PC-9 (cell line): ENCODE data around the gene PHPT1. TPM values are rescaled to one million over a fixed set of nuclear protein-coding genes. Genes with fewer than 3 reads are reported as not detected.
A peak's percentile ranks its signal among the peaks of the same experiment; 100 is the strongest.

Experiments used
- BruUV-seq: library from RNA; stranded (reverse); fragments of 400-500 nt; replicated peaks from 2 replicates; lab custom pipeline; 2021; lab: Mats Ljungman, UMichigan
- CTCF ChIA-PET: fragments of 300-600 bp; sonication (Branson Sonifier 250); formaldehyde crosslinking; loops from one replicate; lab custom pipeline; 2022; ENCODE audit warnings: antibody characterized with exemption; lab: Charles Lee
- POLR2A ChIA-PET: fragments of 300-600 bp; sonication (Branson Sonifier 250); formaldehyde crosslinking; loops from one replicate; lab custom pipeline; 2022; ENCODE audit warnings: antibody characterized with exemption; ENCODE audit not compliant: unreplicated experiment; lab: Charles Lee
- DNase-seq, 2 experiments: peaks; one replicate each; pipeline versions ENCODE4 v3.0.0 to v3.0.0-alpha.2; 2015 to 2022; ENCODE audit warnings: mixed read lengths in 1 of 2
- H2AFZ ChIP-seq: fragments of 200-600 bp; sonication (generic); 2 replicates; pipeline ENCODE4 v1.8.1; 2017; ENCODE audit warnings: antibody characterized with exemption
- H3F3A ChIP-seq: fragments of 200-600 bp; sonication (generic); 2 replicates; pipeline ENCODE4 v1.8.1; 2017; ENCODE audit warnings: antibody characterized with exemption, mild to moderate bottlenecking, low read depth; ENCODE audit not compliant: insufficient read depth
- H3K27ac ChIP-seq: fragments of 200-600 bp; sonication (generic); 2 replicates; pipeline ENCODE4 v1.6.1; 2016; ENCODE audit warnings: mixed run types
- H3K27me3 ChIP-seq: fragments of 200-600 bp; sonication (generic); 2 replicates; pipeline ENCODE4 v1.6.1; 2016; ENCODE audit warnings: low read depth, mixed run types; ENCODE audit not compliant: insufficient read depth
- H3K36me3 ChIP-seq: fragments of 200-600 bp; sonication (generic); 2 replicates; pipeline ENCODE4 v1.6.1; 2016; ENCODE audit warnings: low read depth, mixed run types
- H3K4me1 ChIP-seq: fragments of 200-600 bp; sonication (generic); replicated peaks from 2 replicates; pipeline ENCODE4 v1.6.1; 2016; ENCODE audit warnings: mixed run types; ENCODE audit not compliant: insufficient read depth
- H3K4me2 ChIP-seq: fragments of 200-600 bp; sonication (generic); 2 replicates; pipeline ENCODE4 v1.6.1; 2017; ENCODE audit warnings: mixed run types
- H3K4me3 ChIP-seq: fragments of 200-600 bp; sonication (generic); 2 replicates; pipeline ENCODE4 v1.6.1; 2016; ENCODE audit warnings: mixed run types
- H3K79me2 ChIP-seq: fragments of 200-600 bp; sonication (generic); 2 replicates; pipeline ENCODE4 v1.6.1; 2017; ENCODE audit warnings: low read depth, mixed run types
- H3K9me2 ChIP-seq: fragments of 200-600 bp; sonication (generic); 2 replicates; pipeline ENCODE4 v1.8.1; 2017; ENCODE audit warnings: mild to moderate bottlenecking; ENCODE audit not compliant: insufficient read depth
- H3K9me3 ChIP-seq: fragments of 200-600 bp; sonication (generic); 2 replicates; pipeline ENCODE4 v1.8.1; 2016; ENCODE audit warnings: low read depth; ENCODE audit not compliant: insufficient read depth
- H4K20me1 ChIP-seq: fragments of 200-600 bp; sonication (generic); 2 replicates; pipeline ENCODE4 v1.8.1; 2017; ENCODE audit not compliant: insufficient read depth
- CTCF ChIP-seq: fragments of 200-600 bp; sonication (generic); conservative IDR thresholded peaks from 2 replicates; pipeline ENCODE4 v1.6.1; 2017; ENCODE audit warnings: mixed run types, antibody characterized with exemption, mild to moderate bottlenecking, moderate library complexity
- EZH2 ChIP-seq: fragments of 200-600 bp; sonication (generic); IDR thresholded peaks from 2 replicates; pipeline ENCODE4 v1.8.0; 2017; ENCODE audit warnings: antibody characterized with exemption, low read depth
- intact Hi-C: fragments of 100-400 bp; cut with micrococcal nuclease; formaldehyde crosslinking; loops from one replicate; pipeline ENCODE4 v1.10.0; 2022; ENCODE audit not compliant: unreplicated experiment
- total RNA-seq: library from RNA; stranded (reverse); gene quantifications from 2 replicates; pipeline ENCODE4 v1.2.3, GENCODE V29; 2021

PHPT1 gene
- total RNA-seq, 1 experiment from 2014 or later: 112 TPM

GRCh38 chr9:136847826-136848392 lies 1.3 kb upstream of the PHPT1 start:
- Histone ChIP-seq H3K79me2 (no peaks in the 10 kb centered on the region), H3K27me3 (no peaks in the 10 kb centered on the region), H3K9me2 (no peaks in the 10 kb centered on the region), H3K27ac (peak overlapping the region; percentile 80), H4K20me1 (peaks cover 21% of the 10 kb centered on the region), H3K9me3 (no peaks in the 10 kb centered on the region), H3F3A (peaks cover 22% of the 10 kb centered on the region; the same call in 1 of the 2 replicates), H3K4me3 (peak overlapping the region; percentile 87), H3K4me1 (peaks cover 6% of the 10 kb centered on the region; the same call in 1 of the 2 replicates), H3K4me2 (peak overlapping the region; percentile 85), H2AFZ (peak overlapping the region; percentile 70; the same call in 1 of the 2 replicates), H3K36me3 (no peaks in the 10 kb centered on the region)
- TSS peak; percentile 14 for BruUV-seq
- DNase-seq: peak; percentile 79 to 92
- intact Hi-C loops: loop anchor here (1.0 to 5.0 kb wide), 6 partner anchors 47 to 179 kb away; partner anchors contain the start of genes ABCA2, C8G, CLIC3 and FBXW5
- ChIA-PET CTCF (interaction anchor here (0.6 to 1.9 kb wide), 4 partner anchors 26 to 188 kb away, joined by 4 to 9 read pairs (median 6); no protein-coding TSS in a partner anchor), POLR2A (interaction anchor here (0.5 to 1.4 kb wide), 6 partner anchors 37 to 239 kb away, joined by 4 to 27 read pairs (median 14); partner anchors contain the start of genes MAN1B1 and PAXX)
- no peak for TF ChIP-seq CTCF
- TF ChIP-seq EZH2: no peak

- TF ChIP-seq CTCF (no peak), EZH2 (no peak)
- CTCF ChIA-PET: interaction anchor here (0.7 to 1.9 kb wide), 2 partner anchors 85 to 100 kb away, joined by 4 to 9 read pairs; no protein-coding TSS in a partner anchor
- DNase-seq: peak in 1 of 2 experiments; percentile 68
- Histone ChIP-seq H3K27ac (peak overlapping the region; percentile 80), H4K20me1 (peaks cover 21% of the 10 kb centered on the region), H3K9me3 (no peaks in the 10 kb centered on the region), H3K36me3 (no peaks in the 10 kb centered on the region), H2AFZ (peak overlapping the region; percentile 70; the same call in 1 of the 2 replicates), H3F3A (peaks cover 22% of the 10 kb centered on the region; the same call in 1 of the 2 replicates), H3K4me3 (peak overlapping the region; percentile 87), H3K4me2 (peak overlapping the region; percentile 85), H3K79me2 (no peaks in the 10 kb centered on the region), H3K27me3 (no peaks in the 10 kb centered on the region), H3K4me1 (peaks cover 6% of the 10 kb centered on the region; the same call in 1 of the 2 replicates), H3K9me2 (no peaks in the 10 kb centered on the region)
- BruUV-seq: TSS peak; percentile 79
- intact Hi-C loops: loop anchor here (1.0 to 5.0 kb wide), 5 partner anchors 34 to 179 kb away; partner anchors contain the start of genes ABCA2, C8G, CLIC3 and FBXW5
- POLR2A ChIA-PET: interaction anchor here (0.6 to 0.7 kb wide), 5 partner anchors 11 to 370 kb away, joined by 3 to 4 read pairs (median 3); partner anchors contain the start of gene MAN1B1
These were observed 694 bp upstream of the PHPT1 start for GRCh38 chr9:136848393-136849037.
